ENCODE data around the gene DDX3Y. TPM values are rescaled to one million over a fixed set of nuclear protein-coding genes. Genes with fewer than 3 reads are reported as not detected.
A peak's percentile ranks its signal among the peaks of the same experiment; 100 is the strongest.

DDX3Y gene
- total RNA-seq, 4 donors from 2014 or later, result 0.26 to 75.0 (median 39.4) TPM; not detected in 1

DNA sequence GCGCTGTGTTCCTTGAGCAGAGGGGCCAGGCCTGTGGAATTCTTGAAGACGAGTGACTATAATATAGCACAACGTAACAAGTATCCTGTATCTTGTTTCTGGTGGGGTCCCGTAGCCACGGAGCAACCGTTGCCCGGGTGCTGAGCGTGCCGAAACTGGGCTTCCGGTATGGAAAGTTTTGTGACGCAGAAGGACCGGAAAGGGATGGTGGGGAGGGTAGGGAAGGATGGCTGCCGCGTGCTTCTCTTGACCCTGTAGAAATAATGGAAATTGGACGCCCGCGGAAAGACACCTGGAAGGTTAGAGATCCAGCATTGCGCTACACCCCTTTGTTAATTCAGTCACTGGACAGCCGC lies 827 bp downstream of the DDX3Y start:
- TF ChIP-seq, protein P1, sequence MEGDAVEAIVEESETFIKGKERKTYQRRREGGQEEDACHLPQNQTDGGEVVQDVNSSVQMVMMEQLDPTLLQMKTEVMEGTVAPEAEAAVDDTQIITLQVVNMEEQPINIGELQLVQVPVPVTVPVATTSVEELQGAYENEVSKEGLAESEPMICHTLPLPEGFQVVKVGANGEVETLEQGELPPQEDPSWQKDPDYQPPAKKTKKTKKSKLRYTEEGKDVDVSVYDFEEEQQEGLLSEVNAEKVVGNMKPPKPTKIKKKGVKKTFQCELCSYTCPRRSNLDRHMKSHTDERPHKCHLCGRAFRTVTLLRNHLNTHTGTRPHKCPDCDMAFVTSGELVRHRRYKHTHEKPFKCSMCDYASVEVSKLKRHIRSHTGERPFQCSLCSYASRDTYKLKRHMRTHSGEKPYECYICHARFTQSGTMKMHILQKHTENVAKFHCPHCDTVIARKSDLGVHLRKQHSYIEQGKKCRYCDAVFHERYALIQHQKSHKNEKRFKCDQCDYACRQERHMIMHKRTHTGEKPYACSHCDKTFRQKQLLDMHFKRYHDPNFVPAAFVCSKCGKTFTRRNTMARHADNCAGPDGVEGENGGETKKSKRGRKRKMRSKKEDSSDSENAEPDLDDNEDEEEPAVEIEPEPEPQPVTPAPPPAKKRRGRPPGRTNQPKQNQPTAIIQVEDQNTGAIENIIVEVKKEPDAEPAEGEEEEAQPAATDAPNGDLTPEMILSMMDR (IDR thresholded peaks at IDR 0.05), result no peak
- peak in 1 of 4 donors; percentile 15 for TF ChIP-seq POLR2A (IDR thresholded peaks at IDR 0.05)
- Histone ChIP-seq H3K4me3 (peak overlapping the region in 2 of 4 donors; percentile 54 to 58), H3K27me3 (no peaks in the 10 kb centered on the region), H3K4me1 (peaks cover 0 to 22% (median 0%) of the 10 kb centered on the region in 3 donors), H3K27ac (peak overlapping the region in 2 of 4 donors; percentile 89), H3K9me3 (no peaks in the 10 kb centered on the region), H3K36me3 (peaks cover 0 to 11% (median 0%) of the 10 kb centered on the region in 3 donors)
- 0% methylated on average over 14 of the region's 19 CpGs; no CpG with 5 or more reads in 1 of the 2 donors for WGBS, 2 donors
- intact Hi-C loops (cut with DNase I), result no loop called here
- DNase-seq, result no peak

- H3K27ac ChIP-seq, result peak overlapping the region in 2 of 4 donors; percentile 89
Measured at GRCh38 chrY:12905895-12906294, 1.2 kb downstream of the DDX3Y start.

DNA sequence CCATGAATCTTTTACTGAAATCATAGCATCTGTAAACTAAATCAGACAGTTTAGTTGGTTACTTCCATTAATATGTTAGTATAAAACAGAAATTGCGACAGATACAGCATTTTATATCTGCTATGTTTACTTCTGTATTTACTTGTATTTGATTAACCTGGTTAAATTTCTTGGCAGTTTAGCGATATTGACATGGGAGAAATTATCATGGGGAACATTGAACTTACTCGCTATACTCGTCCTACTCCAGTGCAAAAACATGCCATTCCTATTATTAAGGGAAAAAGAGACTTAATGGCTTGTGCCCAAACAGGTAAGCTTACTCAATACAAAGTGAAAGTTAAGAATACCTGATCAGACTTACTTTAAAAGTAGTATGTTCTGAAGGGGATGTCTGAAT lies 8.9 kb downstream of the DDX3Y start:
- WGBS, 2 donors, result 94% methylated on average over 4 of the region's 4 CpGs; no CpG with 5 or more reads in 1 of the 2 donors
- peaks cover 0 to 91% (median 0%) of the 10 kb centered on the region in 3 donors for H3K36me3 ChIP-seq
- H3K4me3 ChIP-seq, result no peak overlapping the region
- H3K9me3 ChIP-seq, result no peaks in the 10 kb centered on the region
- H3K4me1 ChIP-seq, result peaks cover 0 to 8% (median 0%) of the 10 kb centered on the region in 3 donors
- no peak for TF ChIP-seq POLR2A (IDR thresholded peaks at IDR 0.05)
- TF ChIP-seq, protein P1 (IDR thresholded peaks at IDR 0.05), result no peak
- no peak overlapping the region for H3K27ac ChIP-seq
- no peaks in the 10 kb centered on the region for H3K27me3 ChIP-seq
- no peak for DNase-seq
- intact Hi-C loops (cut with DNase I), result no loop called here

More at GRCh38 chrY:12905895-12906294, 1.2 kb downstream of the DDX3Y start:
- DNase-seq, result no peak
- WGBS, 2 donors, result 0% methylated on average over 8 of the region's 15 CpGs; no CpG with 5 or more reads in 1 of the 2 donors
- TF ChIP-seq, protein P1 (IDR thresholded peaks at IDR 0.05), result no peak
- peak overlapping the region in 2 of 4 donors; percentile 54 to 58 for H3K4me3 ChIP-seq
- H3K36me3 ChIP-seq, result peaks cover 0 to 15% (median 0%) of the 10 kb centered on the region in 3 donors
- intact Hi-C loops (cut with DNase I), result no loop called here
- H3K27me3 ChIP-seq, result no peaks in the 10 kb centered on the region
- no peaks in the 10 kb centered on the region for H3K9me3 ChIP-seq
- peaks cover 0 to 22% (median 0%) of the 10 kb centered on the region in 3 donors for H3K4me1 ChIP-seq

GRCh38 chrY:12928043-12928442 lies 23.4 kb downstream of the DDX3Y start:
- no peaks in the 10 kb centered on the region for H3K9me3 ChIP-seq
- TF ChIP-seq POLR2A (IDR thresholded peaks at IDR 0.05), result no peak
- TF ChIP-seq, protein P1 (IDR thresholded peaks at IDR 0.05), result peak in 1 of 6 experiments; percentile 28
- H3K27ac ChIP-seq, result no peak overlapping the region
- intact Hi-C loops (cut with DNase I), result no loop called here
- H3K36me3 ChIP-seq, result no peaks in the 10 kb centered on the region
- H3K4me1 ChIP-seq, result no peaks in the 10 kb centered on the region
- H3K27me3 ChIP-seq, result no peaks in the 10 kb centered on the region
- 22% methylated on average over 3 of the region's 3 CpGs; no CpG with 5 or more reads in 1 of the 2 donors for WGBS, 2 donors
- H3K4me3 ChIP-seq, result no peak overlapping the region
- DNase-seq, result no peak

DNA sequence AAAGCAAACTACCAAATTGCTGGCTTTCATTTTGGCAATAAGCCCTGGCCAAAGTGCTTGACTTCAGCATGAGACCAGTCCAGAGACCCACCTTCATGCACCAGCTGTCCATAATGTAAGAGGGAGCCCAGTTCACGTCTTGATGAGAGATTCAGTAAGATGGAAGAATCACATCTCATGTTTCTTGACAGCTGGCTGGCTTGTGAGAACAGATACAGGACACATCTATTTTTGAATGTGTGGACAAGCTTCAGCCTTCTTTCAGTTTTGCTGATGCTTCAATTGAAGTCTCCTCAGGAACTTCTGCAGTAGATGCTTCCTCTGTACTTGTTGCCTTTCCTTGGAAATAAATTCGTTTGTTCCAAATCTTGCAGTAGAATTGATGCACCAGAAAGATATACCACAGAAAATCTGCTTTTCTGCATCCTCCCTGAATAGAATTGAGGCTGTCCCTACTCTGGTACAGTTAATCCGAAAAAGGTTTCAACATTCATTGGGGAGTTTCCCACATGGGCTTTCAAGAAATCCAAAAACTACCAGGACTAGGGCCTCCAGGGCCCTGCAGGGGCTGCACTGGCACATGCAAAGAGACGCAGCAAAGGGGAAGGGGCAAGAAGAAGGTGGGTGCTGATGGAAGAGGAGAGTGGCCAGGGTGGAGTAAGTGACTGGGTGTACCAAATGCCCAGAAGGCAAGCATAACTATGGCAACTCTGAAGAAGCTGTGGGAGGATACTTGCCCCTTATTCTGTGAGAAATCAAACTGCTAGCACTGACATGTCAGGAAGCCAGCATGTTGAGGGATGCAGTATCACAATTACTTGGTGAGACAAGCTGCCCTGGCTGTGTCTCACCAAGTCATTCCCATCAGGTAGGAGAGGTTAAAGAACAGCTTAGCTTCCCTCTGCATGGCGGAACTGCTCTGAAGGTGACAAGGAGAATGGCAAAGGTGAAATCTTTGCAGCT lies 37.3 kb downstream of the DDX3Y start:
- TF ChIP-seq POLR2A (IDR thresholded peaks at IDR 0.05), result no peak
- TF ChIP-seq, protein P1 (IDR thresholded peaks at IDR 0.05), result no peak
- Histone ChIP-seq H3K9me3 (no peaks in the 10 kb centered on the region), H3K4me1 (no peaks in the 10 kb centered on the region), H3K27ac (no peak overlapping the region), H3K4me3 (no peak overlapping the region), H3K36me3 (no peaks in the 10 kb centered on the region), H3K27me3 (no peaks in the 10 kb centered on the region)
- DNase-seq, result no peak
- WGBS, 2 donors, result 80% methylated on average over 4 of the region's 5 CpGs; no CpG with 5 or more reads in 1 of the 2 donors
- intact Hi-C loops (cut with DNase I), result no loop called here
